ENCODE data around the gene GNG7.
A peak's percentile ranks its signal among the peaks of the same experiment; 100 is the strongest.

GRCh38 chr19:2613507-2614295 is 88.8 kb downstream of the GNG7 start:
- no peak for TF ChIP-seq POLR2A (IDR thresholded peaks at IDR 0.05)
- TF ChIP-seq, protein P1, sequence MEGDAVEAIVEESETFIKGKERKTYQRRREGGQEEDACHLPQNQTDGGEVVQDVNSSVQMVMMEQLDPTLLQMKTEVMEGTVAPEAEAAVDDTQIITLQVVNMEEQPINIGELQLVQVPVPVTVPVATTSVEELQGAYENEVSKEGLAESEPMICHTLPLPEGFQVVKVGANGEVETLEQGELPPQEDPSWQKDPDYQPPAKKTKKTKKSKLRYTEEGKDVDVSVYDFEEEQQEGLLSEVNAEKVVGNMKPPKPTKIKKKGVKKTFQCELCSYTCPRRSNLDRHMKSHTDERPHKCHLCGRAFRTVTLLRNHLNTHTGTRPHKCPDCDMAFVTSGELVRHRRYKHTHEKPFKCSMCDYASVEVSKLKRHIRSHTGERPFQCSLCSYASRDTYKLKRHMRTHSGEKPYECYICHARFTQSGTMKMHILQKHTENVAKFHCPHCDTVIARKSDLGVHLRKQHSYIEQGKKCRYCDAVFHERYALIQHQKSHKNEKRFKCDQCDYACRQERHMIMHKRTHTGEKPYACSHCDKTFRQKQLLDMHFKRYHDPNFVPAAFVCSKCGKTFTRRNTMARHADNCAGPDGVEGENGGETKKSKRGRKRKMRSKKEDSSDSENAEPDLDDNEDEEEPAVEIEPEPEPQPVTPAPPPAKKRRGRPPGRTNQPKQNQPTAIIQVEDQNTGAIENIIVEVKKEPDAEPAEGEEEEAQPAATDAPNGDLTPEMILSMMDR (IDR thresholded peaks at IDR 0.05): peak; percentile 25 to 90
- TF ChIP-seq POLR2AphosphoS5 (IDR thresholded peaks at IDR 0.05): no peak
- no peak for TF ChIP-seq EP300 (IDR thresholded peaks at IDR 0.05)

Measured in suprapubic skin (tissue), 4 donors.